ENCODE measurements around the gene RPS24. TPM values are rescaled to one million over a fixed set of nuclear protein-coding genes. Genes with fewer than 3 reads are reported as not detected.

RPS24 gene
- total and polyA plus RNA-seq, 2 of the 8 experiments (the other 6 are each of a cell fraction or from before 2014, with no cell fraction given) = 2,128 to 3,943 TPM

DNA sequence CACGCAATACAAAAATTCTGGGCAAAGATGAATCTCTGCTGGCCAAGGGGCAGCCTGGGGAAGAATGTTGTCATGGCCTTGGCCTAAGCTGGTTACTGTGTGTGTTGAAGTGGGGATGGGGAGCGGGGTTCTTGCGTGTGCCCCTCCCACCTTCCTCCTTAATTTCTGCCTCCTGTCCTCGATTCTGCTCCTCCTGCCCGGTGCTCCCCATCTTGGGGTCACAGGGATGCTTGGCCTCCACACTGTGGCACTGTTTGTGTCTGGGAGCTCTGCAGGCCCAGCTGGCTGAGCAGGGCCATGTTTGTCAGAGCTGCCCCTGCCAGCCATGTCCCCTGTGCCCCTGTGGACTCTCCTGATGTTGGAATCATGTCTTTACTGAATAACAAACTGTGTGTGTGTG lies 37.1 kb downstream of the RPS24 start (continued):
- TF ChIP-seq JUN (IDR thresholded peaks at IDR 0.05; ENCODE audit: low read depth, low read length) (no peak), POLR2AphosphoS5 (IDR thresholded peaks at IDR 0.05; ENCODE audit: low read depth, low read length) (no peak), EZH2 (IDR thresholded peaks at IDR 0.05; ENCODE audit: low read depth, low read length, severe bottlenecking) (no peak), SP1 (IDR thresholded peaks at IDR 0.05; ENCODE audit: low read depth, low read length) (no peak), EGR1 (IDR thresholded peaks at IDR 0.05; ENCODE audit: borderline replicate concordance, low read depth, low read length) (no peak), SRF (IDR thresholded peaks at IDR 0.05; ENCODE audit: low read depth, low read length) (no peak), POU5F1 (IDR thresholded peaks at IDR 0.05; ENCODE audit: low read depth, low read length) (no peak), KDM5A (IDR thresholded peaks at IDR 0.05; ENCODE audit: low read length) (no peak)
- TF ChIP-seq, protein P1, sequence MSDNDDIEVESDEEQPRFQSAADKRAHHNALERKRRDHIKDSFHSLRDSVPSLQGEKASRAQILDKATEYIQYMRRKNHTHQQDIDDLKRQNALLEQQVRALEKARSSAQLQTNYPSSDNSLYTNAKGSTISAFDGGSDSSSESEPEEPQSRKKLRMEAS (IDR thresholded peaks at IDR 0.05) = no peak
- TF ChIP-seq, protein P2, sequence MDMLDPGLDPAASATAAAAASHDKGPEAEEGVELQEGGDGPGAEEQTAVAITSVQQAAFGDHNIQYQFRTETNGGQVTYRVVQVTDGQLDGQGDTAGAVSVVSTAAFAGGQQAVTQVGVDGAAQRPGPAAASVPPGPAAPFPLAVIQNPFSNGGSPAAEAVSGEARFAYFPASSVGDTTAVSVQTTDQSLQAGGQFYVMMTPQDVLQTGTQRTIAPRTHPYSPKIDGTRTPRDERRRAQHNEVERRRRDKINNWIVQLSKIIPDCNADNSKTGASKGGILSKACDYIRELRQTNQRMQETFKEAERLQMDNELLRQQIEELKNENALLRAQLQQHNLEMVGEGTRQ (IDR thresholded peaks at IDR 0.05; ENCODE audit: low read length) = no peak
